Measurements from ENCODE around the gene C6orf62. TPM values are rescaled to one million over a fixed set of nuclear protein-coding genes. Genes with fewer than 3 reads are reported as not detected.

The C6orf62 gene
- total RNA-seq, 1 donor, result 168 TPM

Other genes with a start within 250 kb of the C6orf62 start
- gene GPLD1, start 229.6 kb downstream of the C6orf62 start, total RNA-seq, result 0.72 and 0.88 TPM in 2 replicates
- gene ALDH5A1, start 224.2 kb downstream of the C6orf62 start, total RNA-seq, result 1.8 and 2.2 TPM in 2 replicates
- under 0.01 and 0.29 TPM in 2 replicates for gene KIAA0319, start 73.0 kb downstream of the C6orf62 start, total RNA-seq
- 27.4 and 27.9 TPM in 2 replicates for gene TDP2, start 52.3 kb downstream of the C6orf62 start, total RNA-seq
- 5.8 and 6.5 TPM in 2 replicates for gene ACOT13, start 52.1 kb downstream of the C6orf62 start, total RNA-seq
- gene GMNN, start 55.8 kb upstream of the C6orf62 start, total RNA-seq, result 9.4 and 11.2 TPM in 2 replicates
- not detected in 2 replicates for gene ARMH2, start 79.8 kb upstream of the C6orf62 start, total RNA-seq
- gene RIPOR2, start 216.8 kb upstream of the C6orf62 start, total RNA-seq, result 1.4 and 2.1 TPM in 2 replicates